Measurements from ENCODE around the gene TAS2R46. TPM values are rescaled to one million over a fixed set of nuclear protein-coding genes. Genes with fewer than 3 reads are reported as not detected.
A peak's percentile ranks its signal among the peaks of the same experiment; 100 is the strongest.

TAS2R46 gene
- total RNA-seq, 1 donor: 4.7 TPM

- no peak overlapping the region for H3K4me3 ChIP-seq (ENCODE audit: low read depth, low read length)
- TF ChIP-seq CTCF (IDR thresholded peaks at IDR 0.05; ENCODE audit: insufficient read depth, low read length): no peak
- no peak for DNase-seq (ENCODE audit: low read depth)
Measured at GRCh38 chr12:11015775-11016430, 46.2 kb downstream of the TAS2R46 start.

GRCh38 chr12:11014234-11014633 is 47.9 kb downstream of the TAS2R46 start:
- H3K4me3 ChIP-seq (ENCODE audit: low read depth, low read length): no peak overlapping the region
- TF ChIP-seq CTCF (IDR thresholded peaks at IDR 0.05; ENCODE audit: insufficient read depth, low read length): no peak
- DNase-seq (ENCODE audit: low read depth): peak; percentile 26

Small RNA genes within 50 kb of the gene (small RNA-seq; reads per million reads assigned to genes)
- gene AC018630.1: not detected

Other genes with a start within 250 kb of the TAS2R46 start
- gene TAS2R10, start 235.9 kb downstream of the TAS2R46 start, total RNA-seq (ENCODE audit: low replicate concordance): 2.3 TPM in 1 of 2 replicates, not detected in the other
- 3.4 and 7.1 TPM in 2 replicates for gene PRR4, start 212.8 kb downstream of the TAS2R46 start, total RNA-seq (ENCODE audit: low replicate concordance)
- gene PRH1, start 178.0 kb downstream of the TAS2R46 start, total RNA-seq (ENCODE audit: low replicate concordance): 22.4 and 24.4 TPM in 2 replicates
- 2.8 and 7.4 TPM in 2 replicates for gene TAS2R13, start 152.7 kb downstream of the TAS2R46 start, total RNA-seq (ENCODE audit: low replicate concordance)
- not detected in 2 replicates for gene PRH2, start 133.1 kb downstream of the TAS2R46 start, total RNA-seq (ENCODE audit: low replicate concordance)
- 4.1 and 5.2 TPM in 2 replicates for gene TAS2R14, start 123.0 kb downstream of the TAS2R46 start, total RNA-seq (ENCODE audit: low replicate concordance)
- gene TAS2R50, start 75.4 kb downstream of the TAS2R46 start, total RNA-seq (ENCODE audit: low replicate concordance): 3.1 and 6.5 TPM in 2 replicates
- 1.9 and 5.0 TPM in 2 replicates for gene TAS2R20, start 64.0 kb downstream of the TAS2R46 start, total RNA-seq (ENCODE audit: low replicate concordance)
- gene TAS2R19, start 39.7 kb downstream of the TAS2R46 start, total RNA-seq (ENCODE audit: low replicate concordance): 6.3 and 6.5 TPM in 2 replicates
- 6.2 and 13.6 TPM in 2 replicates for gene TAS2R31, start 30.9 kb downstream of the TAS2R46 start, total RNA-seq (ENCODE audit: low replicate concordance)
- gene TAS2R43, start 30.0 kb upstream of the TAS2R46 start, total RNA-seq (ENCODE audit: low replicate concordance): 1.3 and 2.3 TPM in 2 replicates
- gene TAS2R30, start 72.3 kb upstream of the TAS2R46 start, total RNA-seq (ENCODE audit: low replicate concordance): 6.9 and 16.4 TPM in 2 replicates
- 6.5 and 8.3 TPM in 2 replicates for gene SMIM10L1, start 108.9 kb upstream of the TAS2R46 start, total RNA-seq (ENCODE audit: low replicate concordance)
- gene TAS2R42, start 124.6 kb upstream of the TAS2R46 start, total RNA-seq (ENCODE audit: low replicate concordance): not detected in 2 replicates
- not detected in 2 replicates for gene PRB3, start 207.4 kb upstream of the TAS2R46 start, total RNA-seq (ENCODE audit: low replicate concordance)
- not detected in 2 replicates for gene PRB4, start 248.1 kb upstream of the TAS2R46 start, total RNA-seq (ENCODE audit: low replicate concordance)